GM18508 (cell line): ENCODE measurements around the gene C9orf43.

Experiments
- ATAC-seq: cut with Tn5 transposase; IDR thresholded peaks from one replicate; pipeline ENCODE4 v1.9.1; 2021; ENCODE audit warnings: moderate number of reproducible peaks; ENCODE audit not compliant: insufficient read depth, unreplicated experiment

C9orf43 gene

GRCh38 chr9:113463418-113464285 lies 53.1 kb downstream of the C9orf43 start, which contains the start of gene RGS3:
RGS3 (plus strand) TSS chr9:113463727; CDS start chr9:113463803, 76 bp downstream.
- ATAC-seq: no peak

GRCh38 chr9:113464286-113464660 lies 53.7 kb downstream of the C9orf43 start:
- no peak for ATAC-seq

- ATAC-seq: no peak
Measured at GRCh38 chr9:113465599-113466140, 55.1 kb downstream of the C9orf43 start.

- ATAC-seq: no peak
Measured at GRCh38 chr9:113467183-113467582, 56.6 kb downstream of the C9orf43 start.

- ATAC-seq: no peak
Measured at GRCh38 chr9:113468716-113469448, 58.3 kb downstream of the C9orf43 start.

- no peak for ATAC-seq
Measured at GRCh38 chr9:113471143-113471542, 60.6 kb downstream of the C9orf43 start.

GRCh38 chr9:113471566-113471965 lies 61.0 kb downstream of the C9orf43 start:
- no peak for ATAC-seq

GRCh38 chr9:113472199-113472598 lies 61.7 kb downstream of the C9orf43 start:
- ATAC-seq: no peak

GRCh38 chr9:113474360-113475028 lies 63.9 kb downstream of the C9orf43 start:
- no peak for ATAC-seq

- no peak for ATAC-seq
Measured at GRCh38 chr9:113475031-113475430, 64.5 kb downstream of the C9orf43 start.

GRCh38 chr9:113475992-113476391 lies 65.4 kb downstream of the C9orf43 start:
- no peak for ATAC-seq

GRCh38 chr9:113476511-113476916 lies 66.0 kb downstream of the C9orf43 start:
- no peak for ATAC-seq

GRCh38 chr9:113477058-113477457 lies 66.5 kb downstream of the C9orf43 start:
- no peak for ATAC-seq

GRCh38 chr9:113477661-113478060 lies 67.1 kb downstream of the C9orf43 start:
- no peak for ATAC-seq

- no peak for ATAC-seq
Measured at GRCh38 chr9:113479174-113479621, 68.7 kb downstream of the C9orf43 start.
